Activated CD8-positive, alpha-beta memory T cell treated with anti-CD3 and anti-CD28 coated beads for 36 hours (primary cell): ENCODE data around the gene OR4D9. TPM values are rescaled to one million over a fixed set of nuclear protein-coding genes. Genes with fewer than 3 reads are reported as not detected.

ENCODE experiments used
- CTCF ChIA-PET: fragments of 350-600 bp; sonication (Branson Sonifier 250); formaldehyde crosslinking; loops from one replicate; lab custom pipeline; 2021; ENCODE audit warnings: antibody characterized with exemption; lab: Charles Lee
- POLR2A ChIA-PET: fragments of 350-600 bp; sonication (Branson Sonifier 250); formaldehyde crosslinking; loops from one replicate; lab custom pipeline; 2021; ENCODE audit warnings: antibody characterized with exemption; lab: Charles Lee
- total RNA-seq, 2 experiments: library from RNA; stranded (reverse); gene quantifications; one replicate each; pipeline ENCODE4 v1.2.3, GENCODE V29; 2021

Gene OR4D9
- total RNA-seq, 2 experiments from 2014 or later = not detected

DNA sequence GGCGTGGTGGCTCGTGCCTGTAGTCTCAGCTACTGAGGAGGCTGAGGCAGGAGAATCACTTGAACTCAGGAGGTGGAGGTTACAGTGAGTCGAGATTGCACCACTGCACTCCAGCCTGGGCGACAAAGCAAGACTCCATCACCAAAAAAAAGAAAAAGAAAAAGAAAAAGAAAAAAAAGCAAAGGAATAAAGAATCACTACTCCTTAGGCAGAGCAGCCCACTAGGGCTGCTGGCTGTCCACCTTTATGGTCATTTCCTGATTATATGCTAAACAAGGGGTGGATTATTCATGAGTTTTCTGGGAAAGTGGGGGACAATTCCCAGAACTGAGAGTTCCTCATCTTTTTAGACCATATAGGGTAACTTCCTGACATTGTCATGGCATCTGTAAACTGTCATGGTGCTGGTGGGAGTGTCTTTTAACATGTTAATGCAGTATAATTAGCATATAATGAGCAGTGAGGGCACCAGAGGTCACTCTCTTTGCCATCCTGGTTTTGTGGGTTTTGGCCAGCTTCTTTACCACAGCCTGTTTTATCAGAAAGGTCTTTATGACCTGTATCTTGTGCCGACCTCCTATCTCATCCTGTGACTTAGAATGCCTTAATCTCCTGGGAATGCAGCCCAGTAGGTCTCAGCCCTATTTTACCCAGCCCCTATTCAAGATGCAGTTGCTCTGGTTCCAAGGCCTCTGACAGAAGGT, 36.4 kb downstream of the OR4D9 start:
- POLR2A ChIA-PET = interaction anchor here (0.6 kb wide), 1 partner anchor 129 kb away, joined by 12 read pairs; no protein-coding TSS in a partner anchor
- CTCF ChIA-PET = interaction anchor here (1.9 kb wide), 1 partner anchor 10 kb away, joined by 10 read pairs; no protein-coding TSS in a partner anchor

DNA sequence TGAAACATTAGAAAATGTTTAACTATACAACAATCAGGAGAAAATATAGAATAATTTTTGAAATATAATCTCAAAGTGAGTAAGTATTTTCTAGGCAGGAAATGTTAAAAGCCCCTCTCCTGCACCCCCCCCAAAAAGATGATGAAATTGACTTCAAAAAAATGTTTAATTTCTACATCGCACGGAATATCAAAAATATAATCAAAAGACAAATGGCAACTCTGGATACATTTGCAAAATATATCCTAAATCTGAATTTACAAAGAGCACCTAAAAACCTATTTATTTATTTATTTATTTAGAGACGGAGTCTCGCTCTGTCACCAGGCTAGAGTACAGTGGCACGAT, 36.9 kb downstream of the OR4D9 start:
- ChIA-PET POLR2A (no interaction called here), CTCF (interaction anchor here (2.4 kb wide), 1 partner anchor 10 kb away, joined by 14 read pairs; no protein-coding TSS in a partner anchor)

DNA sequence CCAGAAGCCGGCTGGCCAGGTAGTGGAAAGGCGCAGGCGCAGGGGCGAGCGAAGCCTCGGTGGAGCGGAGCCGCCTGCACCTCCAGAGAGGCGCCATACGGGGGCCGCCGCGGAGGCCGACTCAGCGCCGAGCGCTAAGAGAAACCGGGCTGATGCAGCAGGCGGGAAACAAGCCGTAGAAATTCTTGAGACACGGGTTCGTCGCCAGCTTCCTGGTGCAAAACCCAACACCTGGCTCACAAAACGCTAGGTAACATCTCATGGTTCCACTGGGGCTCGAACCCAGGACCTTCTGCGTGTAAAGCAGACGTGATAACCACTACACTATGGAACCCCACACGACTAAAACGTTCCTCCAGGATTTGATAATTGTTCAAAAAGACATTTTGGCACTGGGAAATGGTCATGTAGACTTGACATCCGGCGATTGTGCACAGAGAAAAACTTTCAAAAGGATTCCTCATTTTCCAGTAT, 39.1 kb downstream of the OR4D9 start:
- ChIA-PET CTCF (interaction anchor here (0.6 to 2.4 kb wide), 3 partner anchors 12 to 41 kb away, joined by 3 to 14 read pairs (median 5); no protein-coding TSS in a partner anchor), POLR2A (no interaction called here)

DNA sequence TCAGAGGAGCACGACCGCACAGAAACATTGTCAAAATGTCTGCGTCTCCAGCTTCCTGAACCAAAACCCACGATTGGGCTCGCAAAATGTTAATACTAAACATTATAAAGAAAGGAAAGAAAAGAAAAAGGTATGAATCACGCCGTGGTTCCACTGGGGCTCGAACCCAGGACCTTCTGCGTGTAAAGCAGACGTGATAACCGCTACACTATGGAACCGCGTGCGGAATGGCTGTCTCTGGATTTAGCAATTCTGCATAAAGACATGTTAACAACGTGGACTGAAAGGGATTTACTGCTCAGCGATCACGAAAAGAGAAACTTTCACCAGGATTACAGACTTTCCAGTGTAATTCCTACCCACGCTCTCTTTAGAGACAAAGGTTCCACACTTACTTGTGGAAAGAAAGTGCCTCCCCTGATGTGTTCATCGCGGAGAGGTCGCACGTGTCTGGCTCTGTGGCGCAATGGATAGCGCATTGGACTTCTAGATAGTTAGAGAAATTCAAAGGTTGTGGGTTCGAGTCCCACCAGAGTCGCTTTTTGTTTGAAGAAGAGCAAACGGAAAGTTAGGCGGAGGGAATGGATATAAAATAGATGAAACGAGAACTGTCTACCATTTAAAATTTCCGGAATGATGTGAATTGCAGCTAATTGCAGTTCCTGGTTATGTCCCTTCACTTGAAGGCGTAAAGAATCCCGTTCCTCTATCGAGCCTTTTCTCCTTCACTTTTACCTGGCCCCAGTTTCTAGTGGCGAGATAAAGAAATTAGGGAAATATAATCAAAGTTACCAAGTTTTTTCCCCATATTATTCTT, 39.7 kb downstream of the OR4D9 start:
- POLR2A ChIA-PET = no interaction called here
- CTCF ChIA-PET = interaction anchor here (1.0 to 2.4 kb wide), 3 partner anchors 13 to 15 kb away, joined by 5 to 14 read pairs (median 8); no protein-coding TSS in a partner anchor

DNA sequence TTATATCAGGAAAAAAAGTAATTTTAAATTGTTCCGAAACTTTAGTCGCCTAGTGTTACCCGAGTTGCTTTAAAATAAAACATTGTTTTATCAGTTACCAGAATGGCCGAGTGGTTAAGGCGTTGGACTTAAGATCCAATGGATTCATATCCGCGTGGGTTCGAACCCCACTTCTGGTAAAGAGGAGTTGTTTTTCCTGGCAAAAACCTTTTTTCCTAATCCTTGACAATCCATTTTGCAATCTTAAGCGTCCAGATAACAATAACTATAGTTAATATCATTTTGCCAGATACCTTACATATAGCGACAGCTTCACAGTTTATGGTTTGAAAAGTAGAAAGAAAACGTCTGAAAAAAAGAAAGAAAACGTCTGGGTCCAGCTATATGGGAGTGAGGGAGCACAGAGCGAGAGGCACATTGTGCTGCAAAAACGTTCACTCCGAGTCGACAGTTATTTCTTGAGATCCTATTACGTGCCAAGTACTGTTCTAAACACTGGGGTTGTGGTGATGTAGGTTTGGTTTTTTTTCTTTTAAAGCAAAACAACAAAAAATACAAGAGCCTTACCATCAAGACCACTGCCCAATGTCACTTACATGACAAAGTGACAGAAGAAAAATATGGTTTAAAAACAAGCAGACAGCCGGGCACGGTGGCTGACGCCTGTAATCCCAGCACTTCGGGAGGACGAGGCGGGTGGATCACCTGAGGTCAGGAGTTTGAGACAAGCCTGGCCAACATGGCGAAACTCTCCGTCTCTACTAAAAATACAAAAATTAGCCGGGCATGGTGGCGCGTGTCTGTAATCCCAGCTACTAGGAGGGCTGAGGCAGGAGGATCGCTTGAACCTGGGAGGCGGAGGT, 40.6 kb downstream of the OR4D9 start:
- ChIA-PET CTCF (interaction anchor here (1.6 kb wide), 1 partner anchor 15 kb away, joined by 8 read pairs; no protein-coding TSS in a partner anchor), POLR2A (no interaction called here)

DNA sequence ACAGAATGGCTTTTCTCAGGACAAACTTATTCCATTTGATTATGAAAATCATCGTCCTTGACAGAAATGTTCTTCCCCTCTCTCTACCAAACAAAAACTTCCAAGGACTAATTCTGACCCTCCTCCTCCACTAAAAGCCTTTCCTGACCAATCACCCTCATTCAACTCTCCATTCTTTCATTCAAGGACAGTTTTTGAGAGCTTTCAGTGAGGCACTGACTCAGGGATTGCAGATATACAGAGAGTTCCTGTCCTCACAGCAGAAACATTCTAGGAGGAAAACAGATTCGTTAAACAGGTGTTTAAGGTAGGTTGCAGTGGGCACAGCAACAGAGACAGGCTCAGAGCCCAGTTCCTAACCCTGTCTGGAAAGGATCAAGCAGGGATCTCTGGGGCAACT, 41.5 kb downstream of the OR4D9 start:
- CTCF ChIA-PET = interaction anchor here (1.6 kb wide), 1 partner anchor 16 kb away, joined by 8 read pairs; no protein-coding TSS in a partner anchor
- POLR2A ChIA-PET = no interaction called here

DNA sequence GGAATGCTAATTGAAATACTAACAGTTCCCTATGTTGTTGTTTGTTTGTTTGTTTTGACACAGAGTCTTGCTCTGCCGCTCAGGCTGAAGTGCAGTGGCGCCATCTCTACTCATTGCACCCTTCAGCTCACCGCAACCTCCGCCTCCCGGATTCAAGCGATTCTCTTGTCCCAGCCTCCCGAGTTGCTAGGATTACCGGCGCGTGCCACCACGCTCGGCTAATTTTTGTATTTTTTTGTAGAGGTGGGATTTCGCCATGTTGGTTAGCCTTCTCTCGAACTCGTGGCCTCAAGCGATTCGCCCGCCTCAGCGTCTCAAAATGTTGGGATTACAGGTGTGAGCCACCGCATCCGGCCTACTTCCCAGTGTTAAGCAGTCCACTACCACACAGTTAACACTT, 42.0 kb downstream of the OR4D9 start:
- ChIA-PET POLR2A (no interaction called here), CTCF (no interaction called here)

DNA sequence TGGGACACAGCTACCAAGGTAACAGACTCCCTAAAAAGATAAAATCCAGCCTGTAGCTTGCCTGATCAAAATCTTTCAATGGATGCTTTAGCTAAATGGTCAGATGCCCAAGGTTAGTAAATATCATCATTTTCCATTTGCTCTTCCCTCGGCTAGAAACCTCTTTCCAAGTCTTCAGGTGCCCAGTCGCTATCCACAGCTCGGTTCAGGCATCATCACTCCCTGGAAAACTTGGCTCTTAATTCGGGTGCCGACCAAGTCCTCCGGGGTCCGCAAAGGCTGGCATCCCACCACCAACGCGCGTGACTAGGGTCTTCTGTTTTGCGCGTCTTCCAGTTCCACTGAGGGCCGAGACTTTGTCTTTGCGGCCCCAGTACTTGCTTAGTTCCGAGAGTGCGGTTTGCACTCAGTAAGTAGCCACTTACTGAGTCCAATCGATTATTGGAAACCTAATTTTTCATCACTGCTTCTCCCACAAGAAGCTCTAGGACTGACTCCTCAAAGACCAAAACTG, 44.3 kb downstream of the OR4D9 start:
- ChIA-PET POLR2A (interaction anchor here (0.6 to 0.7 kb wide), 2 partner anchors 11 to 18 kb away, joined by 3 to 5 read pairs; no protein-coding TSS in a partner anchor), CTCF (interaction anchor here (1.6 kb wide), 1 partner anchor 11 kb away, joined by 4 read pairs; no protein-coding TSS in a partner anchor)

DNA sequence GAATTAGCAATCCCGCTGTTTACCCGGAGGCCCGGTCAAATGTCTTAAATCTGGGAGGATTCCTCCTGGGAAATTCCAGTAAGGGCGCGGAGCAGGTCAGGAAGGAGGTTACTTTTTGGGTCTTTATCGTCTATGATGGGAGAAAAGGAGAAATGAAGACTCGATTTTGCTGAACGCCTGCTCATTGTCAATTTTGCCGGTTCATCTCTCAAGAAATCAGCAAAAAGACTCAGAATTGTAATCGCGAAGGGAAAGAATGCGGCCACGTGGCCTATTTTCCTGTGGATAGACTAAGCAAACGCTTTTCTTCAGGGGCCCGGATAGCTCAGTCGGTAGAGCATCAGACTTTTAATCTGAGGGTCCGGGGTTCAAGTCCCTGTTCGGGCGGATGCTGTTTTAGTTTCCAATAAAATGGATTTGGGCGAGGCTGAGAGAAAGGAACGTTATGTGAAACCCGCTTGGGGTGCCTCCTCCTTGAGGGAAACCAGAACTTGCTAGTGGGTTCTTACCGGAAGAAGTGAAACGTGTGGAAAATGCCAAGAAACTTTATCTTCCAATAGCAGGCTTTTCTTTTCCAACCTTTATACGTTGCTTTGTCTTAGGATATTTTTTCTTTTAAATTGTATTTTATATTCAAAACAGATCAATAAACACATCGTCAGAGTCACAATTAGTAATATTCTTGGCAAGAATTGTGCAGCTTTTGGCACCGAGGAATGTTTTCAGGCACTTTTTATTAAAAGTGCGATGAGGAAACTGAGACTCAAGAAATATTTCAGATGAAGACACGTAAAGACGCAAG, 45.0 kb downstream of the OR4D9 start:
- ChIA-PET POLR2A (interaction anchor here (0.6 to 1.3 kb wide), 4 partner anchors 9 to 199 kb away, joined by 3 to 7 read pairs (median 4); partner anchors contain the start of gene STX3), CTCF (interaction anchor here (1.6 kb wide), 1 partner anchor 10 kb away, joined by 4 read pairs; no protein-coding TSS in a partner anchor)

DNA sequence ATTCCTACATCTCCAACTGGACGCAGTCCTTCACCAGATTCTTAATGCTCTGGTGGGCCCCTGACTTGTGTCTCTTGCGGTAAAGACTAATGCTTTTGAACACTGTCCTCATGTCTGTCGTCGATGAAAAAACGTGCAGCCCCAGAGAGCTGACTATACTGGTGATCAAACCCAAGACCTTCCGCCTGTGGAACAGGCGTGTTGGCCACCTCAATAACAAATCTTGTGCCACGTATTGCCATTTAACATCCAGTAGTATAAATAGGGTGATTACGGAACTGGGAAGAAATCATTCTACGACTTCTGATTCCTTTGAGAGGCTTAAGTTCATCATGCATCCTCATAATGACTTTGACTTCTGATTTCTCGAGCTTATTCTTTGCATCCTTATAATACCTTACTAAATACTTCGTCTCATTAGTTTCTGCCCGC, 45.6 kb downstream of the OR4D9 start:
- ChIA-PET CTCF (interaction anchor here (1.6 kb wide), 1 partner anchor 9 kb away, joined by 4 read pairs; no protein-coding TSS in a partner anchor), POLR2A (interaction anchor here (1.2 to 1.3 kb wide), 2 partner anchors 9 to 198 kb away, joined by 3 to 7 read pairs; partner anchors contain the start of gene STX3)

DNA sequence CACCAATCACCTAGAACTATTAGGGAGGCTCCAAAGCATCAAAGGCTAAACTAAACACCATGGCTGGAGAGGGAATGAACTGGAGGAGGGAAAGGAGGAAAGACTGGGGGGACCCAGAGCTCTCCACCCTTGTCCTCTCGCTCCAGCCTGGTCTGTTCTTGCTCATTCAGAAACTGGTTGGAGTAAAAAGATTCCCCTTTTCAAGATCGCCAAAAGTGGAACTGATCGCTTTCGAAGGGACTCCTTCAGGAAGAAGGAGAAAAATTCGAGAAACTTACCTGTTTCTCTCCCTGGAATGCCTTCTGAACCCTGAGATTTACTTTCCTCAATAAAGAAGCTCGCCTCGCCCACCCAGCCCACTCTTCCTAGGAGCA, 46.9 kb downstream of the OR4D9 start:
- POLR2A ChIA-PET = no interaction called here

DNA sequence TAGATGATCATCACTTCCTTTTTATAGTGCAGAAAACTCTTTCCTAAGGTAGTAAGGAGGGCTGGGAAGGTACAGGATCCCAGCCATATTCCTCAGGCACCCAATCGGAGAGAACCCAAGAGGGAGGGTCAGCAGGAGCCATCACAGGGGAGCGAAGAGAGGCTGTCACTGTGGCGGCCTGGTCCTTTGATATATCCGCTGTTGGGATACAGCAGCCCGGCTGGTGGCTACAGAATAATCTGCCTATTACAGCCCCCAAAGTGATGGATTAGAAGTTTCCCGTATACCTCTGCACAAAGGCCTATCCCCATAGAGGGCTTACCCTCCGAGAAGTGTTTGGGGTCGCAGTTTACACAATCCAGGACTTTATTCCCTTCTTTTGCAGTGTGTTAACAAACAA, 48.5 kb downstream of the OR4D9 start:
- POLR2A ChIA-PET = interaction anchor here (1.7 kb wide), 1 partner anchor 109 kb away, joined by 5 read pairs; the partner anchor contains the start of gene PATL1
- CTCF ChIA-PET = interaction anchor here (0.8 to 2.1 kb wide), 3 partner anchors 10 to 23 kb away, joined by 3 to 6 read pairs (median 3); no protein-coding TSS in a partner anchor

More for the DNA sequence above, 46.9 kb downstream of the OR4D9 start:
- CTCF ChIA-PET = interaction anchor here (2.1 kb wide), 1 partner anchor 21 kb away, joined by 6 read pairs; no protein-coding TSS in a partner anchor

DNA sequence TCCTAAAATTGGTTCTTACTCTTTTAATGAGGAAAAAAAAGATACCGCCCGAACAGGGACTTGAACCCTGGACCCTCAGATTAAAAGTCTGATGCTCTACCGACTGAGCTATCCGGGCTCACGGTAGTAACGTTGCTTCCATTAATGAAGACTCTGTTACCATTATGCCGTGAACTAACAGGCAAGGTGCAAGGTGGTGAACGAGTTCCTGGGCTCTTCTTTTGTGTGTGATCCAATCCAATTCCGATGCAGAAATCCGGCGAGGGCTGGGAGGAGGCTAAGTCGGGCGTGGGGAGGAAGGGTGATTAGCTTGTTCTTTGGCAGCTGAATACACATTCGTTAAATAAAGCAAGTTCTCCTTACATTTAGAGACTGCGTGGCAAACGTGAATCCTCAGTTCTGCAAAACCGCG, 49.0 kb downstream of the OR4D9 start:
- ChIA-PET CTCF (interaction anchor here (0.8 to 1.0 kb wide), 3 partner anchors 10 to 109 kb away, joined by 3 read pairs; partner anchors contain the start of gene PATL1), POLR2A (interaction anchor here (0.6 to 1.7 kb wide), 2 partner anchors 55 to 108 kb away, joined by 4 to 5 read pairs; partner anchors contain the start of genes OSBP and PATL1)

DNA sequence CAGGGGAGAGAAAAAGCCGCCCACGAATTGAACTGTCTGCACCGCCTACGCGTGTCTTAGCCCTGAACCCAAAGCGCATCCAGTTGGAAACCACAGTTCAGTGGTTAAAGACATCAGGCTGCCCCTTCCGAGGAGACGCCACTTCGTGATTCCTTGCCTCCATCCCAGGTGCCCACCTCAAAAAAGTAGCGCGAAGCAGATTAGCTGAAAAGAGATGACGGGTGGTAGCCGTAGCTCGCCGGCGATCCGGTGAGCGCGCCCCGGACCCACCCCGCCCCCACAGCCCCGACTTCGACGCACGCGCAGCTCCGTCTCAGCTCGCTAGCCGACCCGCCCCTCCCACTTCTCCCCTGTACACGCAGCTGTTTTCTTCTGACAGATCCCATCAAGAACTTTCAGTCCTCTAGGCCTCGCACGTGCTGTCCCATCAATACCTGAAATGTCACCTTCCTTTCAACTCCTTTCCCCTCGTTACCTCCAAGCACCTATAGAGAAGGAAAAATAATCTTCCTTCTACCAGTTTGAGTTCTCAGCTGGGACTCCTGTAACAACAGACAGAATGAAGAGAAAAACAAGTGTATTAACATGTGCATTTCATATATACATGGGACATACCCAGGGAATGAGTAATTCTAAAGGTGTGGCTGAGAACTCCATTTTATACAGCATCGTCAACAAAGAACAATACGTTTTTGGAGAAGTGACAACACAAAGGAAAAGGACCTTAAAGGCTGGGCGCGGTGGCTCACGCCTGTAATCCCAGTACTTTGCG, 49.5 kb downstream of the OR4D9 start:
- CTCF ChIA-PET = interaction anchor here (0.8 to 1.0 kb wide), 4 partner anchors 9 to 108 kb away, joined by 3 read pairs; partner anchors contain the start of gene PATL1
- POLR2A ChIA-PET = interaction anchor here (0.6 to 1.7 kb wide), 2 partner anchors 55 to 108 kb away, joined by 4 to 5 read pairs; partner anchors contain the start of genes OSBP and PATL1

DNA sequence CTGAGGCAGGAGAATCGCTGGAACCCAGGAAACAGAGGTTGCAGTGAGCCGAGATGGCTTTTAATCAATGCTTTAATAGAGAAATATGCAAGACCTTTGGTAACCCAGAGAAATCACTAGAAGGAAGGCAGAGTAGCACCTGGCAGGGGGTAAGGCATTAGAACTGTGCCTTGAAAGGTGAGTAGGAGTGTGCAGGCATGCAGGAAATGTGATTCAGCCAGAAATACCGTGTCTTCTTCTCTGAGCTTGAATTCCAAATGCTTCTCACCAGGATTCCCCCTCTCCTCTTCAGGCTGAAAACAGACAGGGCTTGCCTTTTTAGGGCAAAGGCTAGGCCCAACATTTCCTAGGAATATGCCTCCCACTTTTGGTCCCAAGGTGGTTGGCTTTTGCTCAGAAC, 51.0 kb downstream of the OR4D9 start:
- POLR2A ChIA-PET = no interaction called here

More for the DNA sequence above, 51.0 kb downstream of the OR4D9 start:
- CTCF ChIA-PET = interaction anchor here (1.0 kb wide), 1 partner anchor 25 kb away, joined by 3 read pairs; no protein-coding TSS in a partner anchor
